ENCODE results near the gene TNFRSF4. TPM values are rescaled to one million over a fixed set of nuclear protein-coding genes. Genes with fewer than 3 reads are reported as not detected.

TNFRSF4 gene
- total RNA-seq, 4 donors from 2014 or later = 0.69 to 1.4 TPM; not detected in 2

GRCh38 chr1:1218524-1219200 lies 4.7 kb upstream of the TNFRSF4 start:
- 91 to 94% methylated on average over 24 to 26 of the region's 36 CpGs for WGBS, 2 donors
- DNase-seq (ENCODE audit: low spot score in 2 of 2) = no peak
- intact Hi-C loops (cut with DNase I; ENCODE audit: low total_unique reads) = no loop called here
- no peak overlapping the region for H3K4me3 ChIP-seq (ENCODE audit: low read depth, poor library complexity, severe bottlenecking)
- TF ChIP-seq, protein P1, sequence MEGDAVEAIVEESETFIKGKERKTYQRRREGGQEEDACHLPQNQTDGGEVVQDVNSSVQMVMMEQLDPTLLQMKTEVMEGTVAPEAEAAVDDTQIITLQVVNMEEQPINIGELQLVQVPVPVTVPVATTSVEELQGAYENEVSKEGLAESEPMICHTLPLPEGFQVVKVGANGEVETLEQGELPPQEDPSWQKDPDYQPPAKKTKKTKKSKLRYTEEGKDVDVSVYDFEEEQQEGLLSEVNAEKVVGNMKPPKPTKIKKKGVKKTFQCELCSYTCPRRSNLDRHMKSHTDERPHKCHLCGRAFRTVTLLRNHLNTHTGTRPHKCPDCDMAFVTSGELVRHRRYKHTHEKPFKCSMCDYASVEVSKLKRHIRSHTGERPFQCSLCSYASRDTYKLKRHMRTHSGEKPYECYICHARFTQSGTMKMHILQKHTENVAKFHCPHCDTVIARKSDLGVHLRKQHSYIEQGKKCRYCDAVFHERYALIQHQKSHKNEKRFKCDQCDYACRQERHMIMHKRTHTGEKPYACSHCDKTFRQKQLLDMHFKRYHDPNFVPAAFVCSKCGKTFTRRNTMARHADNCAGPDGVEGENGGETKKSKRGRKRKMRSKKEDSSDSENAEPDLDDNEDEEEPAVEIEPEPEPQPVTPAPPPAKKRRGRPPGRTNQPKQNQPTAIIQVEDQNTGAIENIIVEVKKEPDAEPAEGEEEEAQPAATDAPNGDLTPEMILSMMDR (IDR thresholded peaks at IDR 0.05) = no peak
- TF ChIP-seq POLR2A (IDR thresholded peaks at IDR 0.05) = no peak

GRCh38 chr1:1217621-1218523 lies 3.9 kb upstream of the TNFRSF4 start:
- DNase-seq (ENCODE audit: low spot score in 2 of 2) = no peak
- WGBS, 2 donors = 80 to 84% methylated on average over 51 to 52 of the region's 52 CpGs
- TF ChIP-seq, protein P1 (IDR thresholded peaks at IDR 0.05) = no peak
- TF ChIP-seq POLR2A (IDR thresholded peaks at IDR 0.05) = no peak
- intact Hi-C loops (cut with DNase I; ENCODE audit: low total_unique reads) = no loop called here
- H3K4me3 ChIP-seq (ENCODE audit: low read depth, poor library complexity, severe bottlenecking) = no peak overlapping the region

DNA sequence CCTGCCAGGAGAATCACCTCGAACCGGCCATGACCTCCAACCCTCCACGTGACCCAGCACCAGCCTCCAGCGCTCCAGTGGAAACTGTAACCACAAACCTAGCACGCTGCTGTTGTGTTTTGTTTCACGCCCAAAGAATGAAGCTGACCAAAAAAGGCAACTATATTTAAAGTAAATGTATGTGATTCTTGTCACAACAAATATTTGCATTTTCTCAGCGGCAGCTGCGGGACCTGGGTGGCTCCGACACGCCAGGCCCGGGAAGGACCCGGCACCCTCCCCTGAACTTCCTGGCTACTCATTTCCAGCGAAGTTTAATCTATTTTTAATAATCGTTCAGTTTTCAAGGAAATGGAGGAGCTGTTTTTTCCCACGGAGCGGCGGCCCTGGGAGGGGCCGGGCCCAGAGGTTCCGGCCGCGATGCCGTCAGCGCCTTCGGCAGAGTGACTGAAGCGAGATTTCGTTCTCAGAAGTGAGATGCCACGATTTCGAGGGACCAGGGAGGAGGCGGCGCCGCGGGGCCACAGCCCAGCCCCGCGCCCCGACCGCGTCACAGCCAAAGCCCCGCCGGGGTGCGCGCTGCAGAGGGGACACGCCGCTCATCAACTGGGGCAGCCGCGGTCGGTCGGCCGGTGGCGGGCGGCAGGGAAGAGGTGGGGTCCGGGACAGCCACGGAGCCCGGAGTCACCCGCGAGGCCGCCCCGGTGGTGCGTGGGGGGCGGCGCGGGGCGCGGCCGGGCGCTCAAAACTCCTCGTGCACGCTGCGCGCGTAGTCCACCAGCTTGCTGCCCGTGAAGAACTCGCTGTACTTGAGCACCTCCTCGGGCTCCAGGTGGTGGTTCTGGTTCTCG lies 3.0 kb upstream of the TNFRSF4 start:
- no peak for DNase-seq (ENCODE audit: low spot score in 2 of 2)
- no peak overlapping the region for H3K4me3 ChIP-seq (ENCODE audit: low read depth, poor library complexity, severe bottlenecking)
- WGBS, 2 donors = 93 to 95% methylated on average over 74 of the region's 74 CpGs
- intact Hi-C loops (cut with DNase I; ENCODE audit: low total_unique reads) = no loop called here
- TF ChIP-seq, protein P1 (IDR thresholded peaks at IDR 0.05) = no peak
- TF ChIP-seq POLR2A (IDR thresholded peaks at IDR 0.05) = no peak

- intact Hi-C loops (cut with DNase I; ENCODE audit: low total_unique reads) = no loop called here
- no peak for TF ChIP-seq POLR2A (IDR thresholded peaks at IDR 0.05)
- TF ChIP-seq, protein P1 (IDR thresholded peaks at IDR 0.05) = no peak
- DNase-seq (ENCODE audit: low spot score in 2 of 2) = no peak
- H3K4me3 ChIP-seq (ENCODE audit: low read depth, poor library complexity, severe bottlenecking) = no peak overlapping the region
- WGBS, 2 donors = 84 to 87% methylated on average over 14 to 15 of the region's 21 CpGs
Measured at GRCh38 chr1:1215881-1216605, 2.1 kb upstream of the TNFRSF4 start.

- no peak for DNase-seq (ENCODE audit: low spot score in 2 of 2)
- intact Hi-C loops (cut with DNase I; ENCODE audit: low total_unique reads) = no loop called here
- H3K4me3 ChIP-seq (ENCODE audit: low read depth, poor library complexity, severe bottlenecking) = no peak overlapping the region
- no peak for TF ChIP-seq POLR2A (IDR thresholded peaks at IDR 0.05)
- TF ChIP-seq, protein P1 (IDR thresholded peaks at IDR 0.05) = no peak
- 51 to 60% methylated on average over 11 of the region's 11 CpGs for WGBS, 2 donors
Measured at GRCh38 chr1:1215080-1215676, 1.2 kb upstream of the TNFRSF4 start.

Data from lower leg skin (tissue), 4 donors.